Ecto neural progenitor cell (in vitro differentiated cells): ENCODE data around the gene IPCEF1.

Source experiments
- DNase-seq: peaks from one replicate; pipeline ENCODE4 v3.0.0-alpha.2; 2018; ENCODE audit warnings: low spot score

Gene IPCEF1, protein sequence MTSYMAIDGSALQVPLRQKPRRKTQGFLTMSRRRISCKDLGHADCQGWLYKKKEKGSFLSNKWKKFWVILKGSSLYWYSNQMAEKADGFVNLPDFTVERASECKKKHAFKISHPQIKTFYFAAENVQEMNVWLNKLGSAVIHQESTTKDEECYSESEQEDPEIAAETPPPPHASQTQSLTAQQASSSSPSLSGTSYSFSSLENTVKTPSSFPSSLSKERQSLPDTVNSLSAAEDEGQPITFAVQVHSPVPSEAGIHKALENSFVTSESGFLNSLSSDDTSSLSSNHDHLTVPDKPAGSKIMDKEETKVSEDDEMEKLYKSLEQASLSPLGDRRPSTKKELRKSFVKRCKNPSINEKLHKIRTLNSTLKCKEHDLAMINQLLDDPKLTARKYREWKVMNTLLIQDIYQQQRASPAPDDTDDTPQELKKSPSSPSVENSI

DNA sequence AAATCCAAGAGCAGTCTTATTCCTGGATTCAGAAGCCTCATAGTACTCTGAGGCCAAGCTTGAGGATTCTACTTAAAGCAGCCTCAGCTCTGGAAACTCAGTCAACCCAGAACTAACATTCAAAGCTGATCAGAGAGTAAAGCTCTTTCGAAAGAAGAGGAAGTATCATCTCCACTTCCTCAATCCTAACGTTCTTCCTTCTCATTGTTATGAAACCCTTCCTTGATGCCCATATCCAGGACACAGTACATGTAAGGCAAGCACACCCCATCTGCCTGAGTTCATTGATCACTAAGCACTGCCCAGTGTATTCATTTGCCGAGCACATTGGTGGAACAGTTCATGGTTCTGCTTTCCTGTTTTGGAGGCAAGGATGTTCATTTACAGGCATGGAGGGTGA lies at the start of gene IPCEF1:
Gene IPCEF1, minus strand, starts transcription at position 114 of the 400 bp plus-strand sequence. CDS start 90,856 bp downstream, outside the sequence.
- DNase-seq, result no peak

GRCh38 chr6:154406301-154406700 lies 49.7 kb upstream of the IPCEF1 start:
- DNase-seq, result no peak

- DNase-seq, result no peak
These were observed 48.3 kb upstream of the IPCEF1 start for GRCh38 chr6:154404791-154405400.

GRCh38 chr6:154403788-154404187 lies 47.2 kb upstream of the IPCEF1 start:
- DNase-seq, result no peak

DNA sequence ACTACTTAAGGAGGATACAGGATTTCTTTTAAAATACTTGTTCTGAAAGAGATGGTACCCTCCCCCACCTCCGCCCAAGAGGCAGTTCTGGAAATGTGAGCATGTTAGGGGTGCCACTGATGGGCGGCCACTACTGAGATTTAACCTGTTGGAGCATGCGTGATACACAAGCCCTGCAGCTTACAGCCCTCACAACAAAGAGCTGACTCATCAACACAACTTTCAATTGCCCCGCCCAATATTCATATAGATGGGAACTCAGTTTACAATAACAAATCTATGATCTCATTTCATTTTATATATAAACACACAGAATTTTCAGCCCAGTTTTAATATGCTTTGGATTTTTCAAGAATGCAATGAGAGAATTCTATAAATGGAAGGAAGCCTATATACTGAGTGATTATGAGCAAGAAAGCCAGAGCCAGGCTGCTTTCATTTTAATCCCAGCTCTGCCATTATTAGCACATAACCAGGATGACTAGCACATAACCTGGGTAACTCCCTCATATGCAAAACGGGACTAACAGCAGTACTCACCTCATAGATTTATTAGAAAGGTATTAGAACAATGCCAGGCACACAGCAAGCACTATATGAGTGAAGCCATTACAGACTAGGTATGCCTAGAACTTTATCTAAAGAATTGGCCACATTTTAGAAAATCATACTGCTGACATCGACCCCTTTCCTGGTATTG lies 45.6 kb upstream of the IPCEF1 start:
- no peak for DNase-seq

- DNase-seq, result no peak
These were observed 42.5 kb upstream of the IPCEF1 start for GRCh38 chr6:154399097-154399496.

DNA sequence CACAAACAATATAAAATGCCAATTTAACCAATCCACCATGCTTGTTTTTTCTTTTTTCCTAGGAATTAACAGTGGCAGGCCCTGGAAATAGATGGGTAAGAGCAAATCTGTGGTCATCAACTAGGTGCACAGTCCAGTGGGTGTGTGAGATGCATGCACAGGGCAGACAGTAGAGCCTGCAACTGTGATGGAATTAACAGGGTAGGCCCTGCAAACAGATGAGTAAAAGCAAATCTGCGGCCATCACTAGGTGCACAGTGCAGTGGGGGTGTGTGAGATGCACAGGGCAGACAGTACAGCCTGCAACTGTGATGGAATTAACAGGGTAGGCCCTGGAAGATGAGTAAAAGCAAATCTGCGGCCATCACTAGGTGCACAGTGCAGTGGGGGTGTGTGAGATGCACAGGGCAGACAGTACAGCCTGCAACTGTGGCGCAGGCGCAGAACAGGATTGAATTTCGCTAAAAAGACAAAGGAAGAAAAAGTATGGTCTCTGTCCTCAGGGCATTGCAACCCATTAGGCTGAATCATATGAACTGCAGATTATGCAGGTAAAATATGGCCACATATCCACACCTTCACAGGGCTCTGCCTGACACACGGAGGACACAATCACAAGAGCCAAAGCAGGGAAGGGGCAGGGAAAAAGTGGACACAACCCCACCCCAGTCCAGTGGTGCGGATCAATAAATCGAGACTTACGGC lies 41.0 kb upstream of the IPCEF1 start:
- no peak for DNase-seq

- DNase-seq, result no peak
These were observed 39.3 kb upstream of the IPCEF1 start for GRCh38 chr6:154395878-154396277.

DNA sequence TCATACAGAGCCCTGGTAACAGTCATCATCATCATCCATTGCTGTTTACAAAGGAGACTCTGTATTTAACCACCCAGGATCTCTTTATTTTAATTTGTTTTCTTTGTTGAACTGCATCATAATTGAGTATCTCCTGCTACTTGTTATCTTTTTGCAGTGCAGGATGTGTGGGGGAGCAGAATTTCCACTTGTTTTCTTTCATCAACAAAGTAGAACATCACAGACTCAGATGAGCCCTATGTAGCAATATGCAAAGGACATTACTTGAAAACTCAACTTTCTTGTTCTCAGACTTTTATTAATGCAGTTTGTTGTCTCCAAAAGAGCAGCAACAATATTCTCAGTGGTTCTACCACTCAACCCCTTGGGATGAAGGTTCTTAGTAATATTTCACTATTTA lies 38.7 kb upstream of the IPCEF1 start:
- DNase-seq, result no peak

- DNase-seq, result no peak
These were observed 38.0 kb upstream of the IPCEF1 start for GRCh38 chr6:154394571-154394970.

GRCh38 chr6:154390034-154390433 lies 33.4 kb upstream of the IPCEF1 start:
- no peak for DNase-seq

- DNase-seq, result no peak
These were observed 32.2 kb upstream of the IPCEF1 start for GRCh38 chr6:154388803-154389202.

GRCh38 chr6:154386848-154387717 lies 30.5 kb upstream of the IPCEF1 start:
- no peak for DNase-seq

DNA sequence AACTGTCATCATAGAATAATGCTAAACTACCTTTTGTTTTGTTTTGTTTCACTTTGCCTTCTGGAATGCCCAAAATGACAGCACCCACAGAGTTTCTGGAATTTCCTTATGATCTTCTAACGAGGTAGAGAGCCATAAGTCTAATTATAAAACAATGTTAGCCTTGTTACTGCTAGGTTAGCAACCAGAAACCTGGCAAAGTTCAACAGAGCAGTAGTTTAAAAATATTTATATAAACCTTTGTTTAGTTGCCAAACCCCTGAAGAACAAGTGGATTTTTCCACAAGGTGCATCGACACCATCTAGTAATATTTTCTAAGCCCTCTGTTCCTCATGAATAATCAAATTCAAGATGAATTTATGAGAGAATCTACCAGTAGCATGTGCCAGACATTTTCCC lies 27.6 kb upstream of the IPCEF1 start:
- no peak for DNase-seq

DNA sequence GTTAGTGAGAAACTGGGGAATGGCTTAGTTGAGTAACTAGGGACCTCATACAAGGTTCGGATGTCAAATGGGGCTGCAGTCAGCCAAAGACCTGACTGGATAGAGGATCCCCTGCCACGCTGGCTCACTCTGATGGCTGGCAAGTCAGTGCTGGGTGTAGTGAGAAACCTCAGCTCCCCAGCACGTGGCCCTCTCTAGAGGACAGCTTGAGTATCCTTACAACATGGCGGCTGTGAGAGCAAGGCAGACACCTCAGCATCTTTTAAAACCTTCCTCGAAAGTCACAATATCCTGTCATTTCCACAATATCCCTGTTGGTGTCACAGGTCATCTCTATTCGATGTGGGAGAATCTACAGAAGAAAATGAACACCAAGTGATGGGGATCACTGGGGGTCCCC lies 26.7 kb upstream of the IPCEF1 start:
- no peak for DNase-seq

DNA sequence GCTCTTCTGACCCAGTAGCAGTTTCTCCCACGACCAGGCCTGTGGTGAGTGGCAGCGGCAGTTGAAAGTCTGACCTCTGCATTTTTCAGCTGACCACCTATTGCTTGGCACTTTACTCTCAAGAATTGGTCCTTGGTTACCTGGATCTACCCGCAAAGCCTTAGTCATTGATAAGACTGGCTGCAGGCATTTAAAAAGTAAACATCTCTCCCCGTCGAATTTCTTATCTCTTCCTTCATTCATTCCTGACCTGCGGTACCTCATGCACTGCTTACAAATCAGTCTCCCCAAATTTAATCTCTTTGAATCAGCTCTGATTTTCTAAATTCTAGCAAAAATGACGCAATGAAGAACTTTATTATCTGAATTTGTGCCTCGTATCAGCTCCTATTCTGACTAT lies 26.1 kb upstream of the IPCEF1 start:
- no peak for DNase-seq

- no peak for DNase-seq
These were observed 24.9 kb upstream of the IPCEF1 start for GRCh38 chr6:154381548-154381947.

- DNase-seq, result no peak
These were observed 24.1 kb upstream of the IPCEF1 start for GRCh38 chr6:154380741-154381140.

- no peak for DNase-seq
These were observed 23.0 kb upstream of the IPCEF1 start for GRCh38 chr6:154379585-154379984.

GRCh38 chr6:154378518-154378917 lies 21.9 kb upstream of the IPCEF1 start:
- DNase-seq, result no peak

DNA sequence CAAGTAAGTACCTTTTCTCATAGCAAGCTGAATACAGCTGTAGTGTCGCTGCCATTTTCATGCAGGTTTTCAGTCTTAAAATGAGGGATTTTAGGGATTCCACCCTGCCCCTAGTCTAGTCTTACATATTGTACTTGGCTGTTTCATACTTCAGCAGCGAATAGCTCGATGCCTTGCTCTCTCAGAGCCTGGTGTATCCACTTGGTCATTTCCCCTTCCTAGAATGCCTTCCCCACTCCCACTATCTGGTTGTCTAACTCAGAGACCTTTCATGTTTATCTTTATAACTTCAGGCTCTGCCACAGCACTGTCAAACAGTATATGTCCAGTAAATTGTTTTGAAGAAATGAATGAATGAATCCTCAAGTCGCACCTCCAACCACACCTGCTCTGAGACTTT lies 21.1 kb upstream of the IPCEF1 start:
- no peak for DNase-seq
